Measurements from ENCODE around the gene MNT.
A peak's percentile ranks its signal among the peaks of the same experiment; 100 is the strongest.

Gene MNT

GRCh38 chr17:2346475-2346874 lies 54.4 kb downstream of the MNT start:
- DNase-seq (ENCODE audit: low read depth, low spot score) = no peak
- H3K9ac ChIP-seq (ENCODE audit: insufficient read length) = no peak overlapping the region
- no peak overlapping the region for H3K27ac ChIP-seq
- H3K4me3 ChIP-seq = no peak overlapping the region
- no peaks in the 10 kb centered on the region for H3K9me3 ChIP-seq (ENCODE audit: low read depth, low read length)
- TF ChIP-seq EZH2 (IDR thresholded peaks at IDR 0.05) (no peak), POLR2AphosphoS5 (IDR thresholded peaks at IDR 0.05; ENCODE audit: borderline replicate concordance, low read depth, low read length) (no peak), FOXP2 (optimal IDR thresholded peaks at IDR 0.05; ENCODE audit: control extremely low read depth, extremely low read length, insufficient read depth) (no peak)
- peaks cover 11% of the 10 kb centered on the region for H3K36me3 ChIP-seq (ENCODE audit: insufficient read depth, low read length)

GRCh38 chr17:2344528-2344927 lies 56.3 kb downstream of the MNT start:
- peaks cover 13% of the 10 kb centered on the region for H3K36me3 ChIP-seq (ENCODE audit: insufficient read depth, low read length)
- TF ChIP-seq EZH2 (IDR thresholded peaks at IDR 0.05) = no peak
- TF ChIP-seq POLR2AphosphoS5 (IDR thresholded peaks at IDR 0.05; ENCODE audit: borderline replicate concordance, low read depth, low read length) = no peak
- no peak for TF ChIP-seq FOXP2 (optimal IDR thresholded peaks at IDR 0.05; ENCODE audit: control extremely low read depth, extremely low read length, insufficient read depth)
- H3K4me3 ChIP-seq = no peak overlapping the region
- DNase-seq (ENCODE audit: low read depth, low spot score) = no peak
- H3K9ac ChIP-seq (ENCODE audit: insufficient read length) = no peak overlapping the region
- no peak overlapping the region for H3K27ac ChIP-seq
- no peaks in the 10 kb centered on the region for H3K9me3 ChIP-seq (ENCODE audit: low read depth, low read length)

- DNase-seq (ENCODE audit: low read depth, low spot score) = no peak
- no peak overlapping the region for H3K4me3 ChIP-seq
- H3K9me3 ChIP-seq (ENCODE audit: low read depth, low read length) = no peaks in the 10 kb centered on the region
- no peak overlapping the region for H3K9ac ChIP-seq (ENCODE audit: insufficient read length)
- no peak overlapping the region for H3K27ac ChIP-seq
- peaks cover 13% of the 10 kb centered on the region for H3K36me3 ChIP-seq (ENCODE audit: insufficient read depth, low read length)
- TF ChIP-seq EZH2 (IDR thresholded peaks at IDR 0.05) = no peak
- TF ChIP-seq POLR2AphosphoS5 (IDR thresholded peaks at IDR 0.05; ENCODE audit: borderline replicate concordance, low read depth, low read length) = no peak
- no peak for TF ChIP-seq FOXP2 (optimal IDR thresholded peaks at IDR 0.05; ENCODE audit: control extremely low read depth, extremely low read length, insufficient read depth)
Measured at GRCh38 chr17:2343421-2343820, 57.4 kb downstream of the MNT start.

GRCh38 chr17:2338315-2338657 lies 62.6 kb downstream of the MNT start:
- TF ChIP-seq FOXP2 (optimal IDR thresholded peaks at IDR 0.05; ENCODE audit: control extremely low read depth, extremely low read length, insufficient read depth) = no peak
- no peak for TF ChIP-seq POLR2AphosphoS5 (IDR thresholded peaks at IDR 0.05; ENCODE audit: borderline replicate concordance, low read depth, low read length)
- TF ChIP-seq EZH2 (IDR thresholded peaks at IDR 0.05) = no peak
- peak overlapping the region; percentile 97 for H3K4me3 ChIP-seq
- no peak overlapping the region for H3K9ac ChIP-seq (ENCODE audit: insufficient read length)
- H3K36me3 ChIP-seq (ENCODE audit: insufficient read depth, low read length) = peaks cover 35% of the 10 kb centered on the region
- no peak overlapping the region for H3K27ac ChIP-seq
- no peaks in the 10 kb centered on the region for H3K9me3 ChIP-seq (ENCODE audit: low read depth, low read length)
- no peak for DNase-seq (ENCODE audit: low read depth, low spot score)

GRCh38 chr17:2337544-2338314 lies 63.1 kb downstream of the MNT start:
- H3K4me3 ChIP-seq = peak overlapping the region; percentile 97
- TF ChIP-seq EZH2 (IDR thresholded peaks at IDR 0.05) (no peak), POLR2AphosphoS5 (IDR thresholded peaks at IDR 0.05; ENCODE audit: borderline replicate concordance, low read depth, low read length) (no peak), FOXP2 (optimal IDR thresholded peaks at IDR 0.05; ENCODE audit: control extremely low read depth, extremely low read length, insufficient read depth) (no peak)
- no peaks in the 10 kb centered on the region for H3K9me3 ChIP-seq (ENCODE audit: low read depth, low read length)
- peak overlapping the region; percentile 81 for H3K9ac ChIP-seq (ENCODE audit: insufficient read length)
- no peak overlapping the region for H3K27ac ChIP-seq
- peaks cover 41% of the 10 kb centered on the region for H3K36me3 ChIP-seq (ENCODE audit: insufficient read depth, low read length)
- no peak for DNase-seq (ENCODE audit: low read depth, low spot score)

- no peaks in the 10 kb centered on the region for H3K9me3 ChIP-seq (ENCODE audit: low read depth, low read length)
- peak within 1 kb of the TSS; percentile 98 for H3K9ac ChIP-seq (ENCODE audit: insufficient read length)
- peak within 1 kb of the TSS; percentile 97 for H3K4me3 ChIP-seq
- peaks cover 45% of the 10 kb centered on the region for H3K36me3 ChIP-seq (ENCODE audit: insufficient read depth, low read length)
- TF ChIP-seq EZH2 (IDR thresholded peaks at IDR 0.05) (no peak), FOXP2 (optimal IDR thresholded peaks at IDR 0.05; ENCODE audit: control extremely low read depth, extremely low read length, insufficient read depth) (no peak), POLR2AphosphoS5 (IDR thresholded peaks at IDR 0.05; ENCODE audit: borderline replicate concordance, low read depth, low read length) (no peak)
- DNase-seq (ENCODE audit: low read depth, low spot score) = no peak
- peak within 1 kb of the TSS; percentile 86 for H3K27ac ChIP-seq
Measured at GRCh38 chr17:2336852-2337543, 63.9 kb downstream of the MNT start, which contains the start of gene SGSM2. TSS of gene SGSM2 (plus strand) at chr17:2337501. CDS start at chr17:2337689, 188 bp downstream.

GRCh38 chr17:2336215-2336851 lies 64.5 kb downstream of the MNT start, which contains the start of gene TSR1:
TSS of gene TSR1 (minus strand) at chr17:2336457. CDS start at chr17:2336427, 30 bp downstream.
- TF ChIP-seq POLR2AphosphoS5 (IDR thresholded peaks at IDR 0.05; ENCODE audit: borderline replicate concordance, low read depth, low read length) = peak; percentile 94
- TF ChIP-seq EZH2 (IDR thresholded peaks at IDR 0.05) = no peak
- H3K9me3 ChIP-seq (ENCODE audit: low read depth, low read length) = no peaks in the 10 kb centered on the region
- H3K36me3 ChIP-seq (ENCODE audit: insufficient read depth, low read length) = peaks cover 47% of the 10 kb centered on the region
- peak within 1 kb of the TSS; percentile 98 for H3K9ac ChIP-seq (ENCODE audit: insufficient read length)
- DNase-seq (ENCODE audit: low read depth, low spot score) = peak; percentile 30
- H3K27ac ChIP-seq = peak within 1 kb of the TSS; percentile 86
- H3K4me3 ChIP-seq = peak within 1 kb of the TSS; percentile 97

- Histone ChIP-seq H3K36me3 (ENCODE audit: insufficient read depth, low read length) (peaks cover 52% of the 10 kb centered on the region), H3K9ac (ENCODE audit: insufficient read length) (peak overlapping the region; percentile 98), H3K27ac (peak overlapping the region; percentile 75), H3K9me3 (ENCODE audit: low read depth, low read length) (no peaks in the 10 kb centered on the region), H3K4me3 (peak overlapping the region; percentile 97)
- no peak for DNase-seq (ENCODE audit: low read depth, low spot score)
- TF ChIP-seq FOXP2 (optimal IDR thresholded peaks at IDR 0.05; ENCODE audit: control extremely low read depth, extremely low read length, insufficient read depth) = no peak
- no peak for TF ChIP-seq EZH2 (IDR thresholded peaks at IDR 0.05)
- no peak for TF ChIP-seq POLR2AphosphoS5 (IDR thresholded peaks at IDR 0.05; ENCODE audit: borderline replicate concordance, low read depth, low read length)
Measured at GRCh38 chr17:2335726-2336214, 65.1 kb downstream of the MNT start.

All from SK-N-MC (cell line).